ENCODE results near the gene TNS2. TPM values are rescaled to one million over a fixed set of nuclear protein-coding genes. Genes with fewer than 3 reads are reported as not detected.
A peak's percentile ranks its signal among the peaks of the same experiment; 100 is the strongest.

TNS2 gene
- total and polyA plus RNA-seq, 4 donors: 130 to 412 (median 236) TPM

DNA sequence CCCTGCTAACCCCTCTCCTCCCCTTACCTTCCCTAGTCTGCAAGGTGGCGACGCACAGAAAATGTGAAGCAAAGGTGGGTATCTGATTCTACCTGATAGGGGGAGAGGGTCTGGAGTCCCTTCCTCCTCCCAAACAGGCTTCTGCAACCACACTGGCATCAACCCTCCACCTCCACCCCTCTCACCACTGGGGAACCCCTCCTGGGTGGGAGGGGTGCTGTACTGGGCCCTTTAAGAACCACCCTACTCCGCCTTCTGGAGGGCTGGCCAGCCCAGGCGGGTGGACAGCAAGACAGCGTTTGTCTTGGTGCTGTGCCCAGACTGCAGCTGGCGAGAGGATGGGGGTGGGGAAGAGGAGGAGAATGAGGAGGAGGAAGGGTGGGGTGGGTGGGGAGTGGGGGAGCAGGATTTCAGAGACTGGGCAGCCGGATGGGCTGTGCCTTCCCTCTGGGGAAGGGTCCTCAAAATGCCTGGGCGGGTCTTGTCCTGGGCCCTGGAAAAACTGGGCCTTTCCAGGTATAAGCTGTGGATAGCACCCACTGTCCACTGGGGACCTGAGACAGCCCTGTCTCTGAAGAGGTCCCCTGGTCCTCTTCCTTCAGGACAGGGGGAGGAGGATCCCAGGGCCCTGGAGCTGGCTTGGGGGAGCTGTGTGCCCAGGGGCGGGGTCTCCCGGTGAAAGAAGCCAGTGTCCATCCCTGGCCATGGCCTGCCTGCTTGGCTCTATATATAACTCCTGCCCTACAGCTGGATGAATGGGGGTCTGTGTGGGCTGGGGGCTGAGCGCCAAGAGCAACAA, 2.8 kb downstream of the TNS2 start:
- 21% methylated on average over 10 to 11 of the region's 11 CpGs for whole genome bisulfite sequencing, 2 donors
- peak overlapping the region in 1 of 2 donors; percentile 97 for H3K27ac ChIP-seq (ENCODE audit: low read depth in 1 of 2, low read length in 2 of 2)
- H3K27me3 ChIP-seq (ENCODE audit: control insufficient read depth in 1 of 2, insufficient read depth in 2 of 2, low read length in 1 of 2): no peaks in the 10 kb centered on the region
- H3K4me3 ChIP-seq (ENCODE audit: low read length in 2 of 2): no peak overlapping the region
- intact Hi-C loops (cut with DNase I): no loop called here
- peak; percentile 94 to 95 for DNase-seq
- H3K4me1 ChIP-seq (ENCODE audit: control insufficient read depth in 1 of 2, insufficient read depth in 2 of 2, low read length in 2 of 2): no peaks in the 10 kb centered on the region
- no peaks in the 10 kb centered on the region for H3K36me3 ChIP-seq (ENCODE audit: control insufficient read depth in 1 of 2, insufficient read depth in 2 of 2, low read length in 1 of 2)
- peak; percentile 55 for ATAC-seq (ENCODE audit: low FRiP score)
- no peaks in the 10 kb centered on the region for H3K9me3 ChIP-seq (ENCODE audit: control insufficient read depth, low read length)

DNA sequence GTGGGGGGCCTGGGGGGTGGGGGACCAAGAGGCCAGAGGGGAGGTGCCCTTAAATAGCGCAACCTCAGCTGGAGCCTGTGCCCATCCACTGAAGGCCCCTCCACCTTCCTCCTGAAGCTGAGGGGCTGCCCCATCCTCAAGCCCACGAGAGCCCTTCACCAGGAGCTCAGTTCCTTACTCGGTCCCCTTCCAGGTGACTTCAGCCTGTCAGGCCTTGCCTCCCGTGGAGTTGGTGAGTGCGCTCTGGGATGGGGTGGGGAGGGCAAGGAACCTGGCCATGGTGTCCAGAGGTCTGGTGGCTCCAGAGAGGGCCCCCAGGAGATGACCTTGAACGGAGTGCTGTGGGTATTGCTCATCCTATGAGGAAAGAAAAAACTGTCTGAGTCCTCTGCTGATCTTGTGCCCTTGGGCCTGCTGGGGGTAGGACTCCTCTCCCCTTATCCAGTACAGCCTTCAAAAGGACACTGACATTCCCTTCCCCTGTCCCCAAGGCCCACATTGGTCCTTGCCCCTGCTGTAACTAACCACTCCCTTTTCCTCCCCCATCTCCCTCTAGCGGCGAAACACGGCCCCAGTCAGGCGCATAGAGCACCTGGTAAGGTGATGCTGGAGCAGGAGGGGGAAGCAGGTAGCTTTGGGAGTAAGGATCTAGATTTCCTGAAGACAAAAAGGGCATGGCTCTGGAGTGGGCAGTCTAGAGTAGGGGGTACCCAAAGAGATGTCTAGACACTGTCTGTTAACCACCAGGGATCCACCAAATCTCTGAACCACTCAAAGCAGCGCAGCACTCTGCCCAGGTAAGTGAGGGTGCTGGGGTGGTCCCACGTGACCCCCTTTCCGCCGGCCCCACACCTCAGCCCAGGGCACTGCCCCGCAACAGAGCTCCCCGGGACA, 3.6 kb downstream of the TNS2 start:
- ATAC-seq (ENCODE audit: low FRiP score) (peak; percentile 3), DNase-seq (peak; percentile 68 to 86)
- H3K4me3 ChIP-seq (ENCODE audit: low read length in 2 of 2): peak overlapping the region; percentile 17 to 35
- no peaks in the 10 kb centered on the region for H3K9me3 ChIP-seq (ENCODE audit: control insufficient read depth, low read length)
- whole genome bisulfite sequencing, 2 donors: 20 to 22% methylated on average over 16 of the region's 16 CpGs
- peak overlapping the region in 1 of 2 donors; percentile 81 for H3K27ac ChIP-seq (ENCODE audit: low read depth in 1 of 2, low read length in 2 of 2)
- intact Hi-C loops (cut with DNase I): no loop called here
- H3K4me1 ChIP-seq (ENCODE audit: control insufficient read depth in 1 of 2, insufficient read depth in 2 of 2, low read length in 2 of 2): no peaks in the 10 kb centered on the region
- H3K27me3 ChIP-seq (ENCODE audit: control insufficient read depth in 1 of 2, insufficient read depth in 2 of 2, low read length in 1 of 2): no peaks in the 10 kb centered on the region
- H3K36me3 ChIP-seq (ENCODE audit: control insufficient read depth in 1 of 2, insufficient read depth in 2 of 2, low read length in 1 of 2): peaks cover 0 to under 1% of the 10 kb centered on the region in 2 donors

DNA sequence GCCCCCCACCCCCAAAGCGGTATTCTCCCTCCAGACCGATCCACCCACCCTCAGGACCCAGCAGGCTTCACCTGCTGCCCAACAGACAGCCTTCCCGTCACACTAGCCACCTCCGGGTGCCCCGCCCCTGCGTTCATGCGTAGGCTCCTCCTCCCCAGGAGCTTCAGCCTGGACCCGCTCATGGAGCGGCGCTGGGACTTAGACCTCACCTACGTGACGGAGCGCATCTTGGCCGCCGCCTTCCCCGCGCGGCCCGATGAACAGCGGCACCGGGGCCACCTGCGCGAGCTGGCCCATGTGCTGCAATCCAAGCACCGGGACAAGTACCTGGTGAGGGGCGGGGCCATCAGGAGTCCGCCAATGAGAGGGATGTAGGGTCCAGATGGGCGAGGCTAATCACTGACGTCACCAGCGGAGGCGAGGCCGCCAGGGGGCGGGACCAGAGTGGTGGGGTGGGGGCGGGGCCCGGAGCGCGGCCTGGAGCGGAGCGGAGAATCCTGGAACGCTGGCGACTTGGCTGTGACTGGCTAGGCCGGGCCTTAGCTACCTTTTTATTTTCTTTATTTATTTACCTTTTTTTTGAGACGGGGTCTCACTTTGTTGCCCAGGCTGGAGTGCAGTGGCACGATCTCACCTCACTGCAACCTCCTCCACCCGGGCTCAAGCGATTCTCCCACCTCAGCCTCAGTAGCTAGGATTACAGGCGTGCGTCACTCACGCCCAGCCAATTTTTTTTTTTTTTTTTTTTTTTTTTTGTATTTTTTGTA, 4.4 kb downstream of the TNS2 start:
- peak overlapping the region in 1 of 2 donors; percentile 81 for H3K27ac ChIP-seq (ENCODE audit: low read depth in 1 of 2, low read length in 2 of 2)

DNA sequence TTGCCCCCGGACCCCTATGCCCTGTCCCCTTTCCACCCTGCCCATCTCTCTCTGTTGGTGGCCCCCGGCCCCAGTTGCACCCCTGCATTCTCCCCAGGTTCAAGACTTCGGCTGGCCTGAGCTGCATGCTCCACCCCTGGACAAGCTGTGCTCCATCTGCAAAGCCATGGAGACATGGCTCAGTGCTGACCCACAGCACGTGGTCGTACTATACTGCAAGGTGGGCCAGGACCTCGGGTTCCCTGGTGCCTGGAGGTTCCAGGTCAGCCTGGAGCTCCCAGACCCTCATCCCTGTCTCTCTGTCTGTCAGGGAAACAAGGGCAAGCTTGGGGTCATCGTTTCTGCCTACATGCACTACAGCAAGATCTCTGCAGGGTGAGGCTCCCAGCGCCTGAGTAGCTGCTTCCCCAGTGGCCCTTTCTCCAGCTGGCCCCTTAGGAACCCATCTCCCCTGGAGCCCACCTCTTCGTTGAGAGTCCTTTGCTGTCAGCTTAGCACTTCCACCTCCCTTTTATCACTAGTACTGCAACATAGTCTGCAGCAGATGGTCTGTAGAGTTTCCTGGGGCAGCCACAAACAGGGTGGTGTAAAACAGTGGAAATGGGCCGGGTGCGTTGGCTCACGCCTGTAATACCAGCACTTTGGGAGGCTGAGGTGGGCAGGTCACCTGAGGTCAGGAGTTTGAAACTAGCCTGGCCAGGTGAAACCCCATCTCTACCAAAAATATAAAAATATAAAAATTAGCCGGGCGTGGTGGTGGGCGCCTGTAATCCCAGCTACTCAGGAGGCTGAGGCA, 5.8 kb downstream of the TNS2 start:
- Histone ChIP-seq H3K36me3 (ENCODE audit: control insufficient read depth in 1 of 2, insufficient read depth in 2 of 2, low read length in 1 of 2) (peaks cover 0 to 1% of the 10 kb centered on the region in 2 donors), H3K27ac (ENCODE audit: low read depth in 1 of 2, low read length in 2 of 2) (no peak overlapping the region), H3K27me3 (ENCODE audit: control insufficient read depth in 1 of 2, insufficient read depth in 2 of 2, low read length in 1 of 2) (no peaks in the 10 kb centered on the region), H3K4me1 (ENCODE audit: control insufficient read depth in 1 of 2, insufficient read depth in 2 of 2, low read length in 2 of 2) (no peaks in the 10 kb centered on the region), H3K9me3 (ENCODE audit: control insufficient read depth, low read length) (no peaks in the 10 kb centered on the region), H3K4me3 (ENCODE audit: low read length in 2 of 2) (no peak overlapping the region)
- DNase-seq (peak in 1 of 2 donors; percentile 69), ATAC-seq (ENCODE audit: low FRiP score) (no peak)
- 83 to 84% methylated on average over 15 of the region's 15 CpGs for WGBS, 2 donors
- intact Hi-C loops (cut with DNase I): no loop called here

More for the DNA sequence above, 4.4 kb downstream of the TNS2 start:
- Histone ChIP-seq H3K4me3 (ENCODE audit: low read length in 2 of 2) (peak overlapping the region; percentile 17 to 35), H3K9me3 (ENCODE audit: control insufficient read depth, low read length) (no peaks in the 10 kb centered on the region), H3K27me3 (ENCODE audit: control insufficient read depth in 1 of 2, insufficient read depth in 2 of 2, low read length in 1 of 2) (no peaks in the 10 kb centered on the region), H3K4me1 (ENCODE audit: control insufficient read depth in 1 of 2, insufficient read depth in 2 of 2, low read length in 2 of 2) (no peaks in the 10 kb centered on the region), H3K36me3 (ENCODE audit: control insufficient read depth in 1 of 2, insufficient read depth in 2 of 2, low read length in 1 of 2) (peaks cover 0 to 1% of the 10 kb centered on the region in 2 donors)
- DNase-seq: peak; percentile 95 to 97
- intact Hi-C loops (cut with DNase I): no loop called here
- WGBS, 2 donors: 1 to 2% methylated on average over 48 of the region's 48 CpGs
- peak; percentile 86 for ATAC-seq (ENCODE audit: low FRiP score)

DNA sequence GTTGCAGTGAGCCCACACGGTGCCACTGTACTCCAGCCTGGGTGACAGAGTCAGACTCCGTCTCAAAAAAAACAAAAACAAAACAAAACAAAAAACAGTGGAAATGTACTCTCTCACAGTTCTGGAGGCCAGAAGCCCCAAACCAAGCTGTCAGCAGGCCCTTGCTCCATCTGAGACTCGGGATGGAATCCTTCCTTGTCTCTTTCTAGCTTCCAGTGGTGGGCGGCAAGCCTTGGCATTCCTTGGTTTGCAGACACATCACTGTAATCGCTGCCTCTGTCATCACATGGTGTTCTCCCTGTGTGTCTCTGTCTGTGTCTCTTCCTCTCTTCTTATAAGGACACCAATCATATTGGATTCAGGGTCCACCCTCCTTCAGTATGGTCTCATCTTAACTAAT, 6.4 kb downstream of the TNS2 start:
- no peaks in the 10 kb centered on the region for H3K27me3 ChIP-seq (ENCODE audit: control insufficient read depth in 1 of 2, insufficient read depth in 2 of 2, low read length in 1 of 2)
- H3K9me3 ChIP-seq (ENCODE audit: control insufficient read depth, low read length): no peaks in the 10 kb centered on the region
- no peaks in the 10 kb centered on the region for H3K4me1 ChIP-seq (ENCODE audit: control insufficient read depth in 1 of 2, insufficient read depth in 2 of 2, low read length in 2 of 2)
- peak in 1 of 2 donors; percentile 26 for DNase-seq
- intact Hi-C loops (cut with DNase I): no loop called here
- no peak overlapping the region for H3K4me3 ChIP-seq (ENCODE audit: low read length in 2 of 2)
- peaks cover 0 to 1% of the 10 kb centered on the region in 2 donors for H3K36me3 ChIP-seq (ENCODE audit: control insufficient read depth in 1 of 2, insufficient read depth in 2 of 2, low read length in 1 of 2)
- ATAC-seq (ENCODE audit: low FRiP score): no peak
- H3K27ac ChIP-seq (ENCODE audit: low read depth in 1 of 2, low read length in 2 of 2): no peak overlapping the region
- WGBS, 2 donors: 68 to 71% methylated on average over 5 of the region's 5 CpGs

DNA sequence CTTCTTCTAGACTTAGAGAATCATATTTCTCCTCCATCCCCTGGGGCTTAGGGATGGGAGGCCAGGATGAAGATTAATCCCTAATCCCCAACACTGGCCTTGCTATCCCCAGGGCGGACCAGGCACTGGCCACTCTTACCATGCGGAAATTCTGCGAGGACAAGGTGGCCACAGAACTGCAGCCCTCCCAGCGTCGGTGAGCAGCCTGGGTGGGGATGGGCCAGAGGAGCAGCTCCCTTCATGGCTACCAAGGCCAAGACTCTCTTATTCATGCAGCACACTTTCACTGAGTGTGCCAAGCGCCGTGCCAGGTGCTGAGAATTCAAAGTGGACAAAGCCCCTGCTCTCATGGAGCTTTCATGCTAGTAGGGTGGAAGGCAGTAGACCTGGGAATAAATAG, 7.0 kb downstream of the TNS2 start:
- Histone ChIP-seq H3K36me3 (ENCODE audit: control insufficient read depth in 1 of 2, insufficient read depth in 2 of 2, low read length in 1 of 2) (peaks cover 0 to 1% of the 10 kb centered on the region in 2 donors), H3K27me3 (ENCODE audit: control insufficient read depth in 1 of 2, insufficient read depth in 2 of 2, low read length in 1 of 2) (no peaks in the 10 kb centered on the region), H3K27ac (ENCODE audit: low read depth in 1 of 2, low read length in 2 of 2) (no peak overlapping the region), H3K4me3 (ENCODE audit: low read length in 2 of 2) (no peak overlapping the region), H3K9me3 (ENCODE audit: control insufficient read depth, low read length) (no peaks in the 10 kb centered on the region), H3K4me1 (ENCODE audit: control insufficient read depth in 1 of 2, insufficient read depth in 2 of 2, low read length in 2 of 2) (no peaks in the 10 kb centered on the region)
- WGBS, 2 donors: 90 to 92% methylated on average over 7 of the region's 7 CpGs
- peak in 1 of 2 donors; percentile 39 for DNase-seq
- ATAC-seq (ENCODE audit: low FRiP score): no peak
- intact Hi-C loops (cut with DNase I): no loop called here

DNA sequence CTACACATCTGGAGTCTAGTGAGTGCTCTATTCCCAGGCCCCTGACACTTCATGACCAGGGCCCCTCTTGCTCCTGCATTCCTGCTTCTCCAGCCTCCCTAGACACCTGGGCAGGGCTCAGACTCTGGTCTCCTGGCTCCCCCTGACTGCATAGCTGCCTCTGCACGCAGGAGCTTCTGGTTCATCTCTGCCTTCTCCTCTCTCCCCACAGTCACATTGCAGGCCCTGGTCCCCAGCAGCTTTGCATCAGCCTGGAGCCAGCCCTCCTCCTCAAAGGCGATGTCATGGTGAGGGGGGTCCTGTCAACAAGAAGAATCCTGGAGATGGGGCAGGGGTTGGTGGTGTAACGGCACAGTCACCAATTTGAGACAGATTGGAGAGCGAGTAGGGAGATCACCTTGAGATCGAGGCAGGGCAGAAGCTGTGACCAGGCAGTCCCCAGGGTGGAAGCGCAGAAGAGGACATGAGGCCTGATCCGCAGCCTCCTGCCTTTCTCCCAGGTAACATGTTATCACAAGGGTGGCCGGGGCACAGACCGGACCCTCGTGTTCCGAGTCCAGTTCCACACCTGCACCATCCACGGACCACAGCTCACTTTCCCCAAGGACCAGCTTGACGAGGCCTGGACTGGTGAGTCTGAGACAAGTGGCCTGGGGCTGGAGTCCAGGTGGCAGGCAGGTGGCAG, 8.1 kb downstream of the TNS2 start:
- no peak for ATAC-seq (ENCODE audit: low FRiP score)
- no peak overlapping the region for H3K27ac ChIP-seq (ENCODE audit: low read depth in 1 of 2, low read length in 2 of 2)
- peaks cover 0 to 1% of the 10 kb centered on the region in 2 donors for H3K36me3 ChIP-seq (ENCODE audit: control insufficient read depth in 1 of 2, insufficient read depth in 2 of 2, low read length in 1 of 2)
- no peaks in the 10 kb centered on the region for H3K4me1 ChIP-seq (ENCODE audit: control insufficient read depth in 1 of 2, insufficient read depth in 2 of 2, low read length in 2 of 2)
- peak in 1 of 2 donors; percentile 70 for DNase-seq
- no peak overlapping the region for H3K4me3 ChIP-seq (ENCODE audit: low read length in 2 of 2)
- WGBS, 2 donors: 81 to 83% methylated on average over 13 of the region's 13 CpGs
- H3K27me3 ChIP-seq (ENCODE audit: control insufficient read depth in 1 of 2, insufficient read depth in 2 of 2, low read length in 1 of 2): no peaks in the 10 kb centered on the region
- intact Hi-C loops (cut with DNase I): no loop called here
- H3K9me3 ChIP-seq (ENCODE audit: control insufficient read depth, low read length): no peaks in the 10 kb centered on the region

Data from aorta (tissue), 5 donors.